Measurements from ENCODE around the gene RASSF8. TPM values are rescaled to one million over a fixed set of nuclear protein-coding genes. Genes with fewer than 3 reads are reported as not detected.
"Not testable (repeated sequence)": the region's sequence is repeated elsewhere in the genome, so short reads cannot be mapped to it uniquely, and the experiment has no call there.

RASSF8 gene
- total RNA-seq, 1 donor from 2014 or later, result 0.37 TPM

DNA sequence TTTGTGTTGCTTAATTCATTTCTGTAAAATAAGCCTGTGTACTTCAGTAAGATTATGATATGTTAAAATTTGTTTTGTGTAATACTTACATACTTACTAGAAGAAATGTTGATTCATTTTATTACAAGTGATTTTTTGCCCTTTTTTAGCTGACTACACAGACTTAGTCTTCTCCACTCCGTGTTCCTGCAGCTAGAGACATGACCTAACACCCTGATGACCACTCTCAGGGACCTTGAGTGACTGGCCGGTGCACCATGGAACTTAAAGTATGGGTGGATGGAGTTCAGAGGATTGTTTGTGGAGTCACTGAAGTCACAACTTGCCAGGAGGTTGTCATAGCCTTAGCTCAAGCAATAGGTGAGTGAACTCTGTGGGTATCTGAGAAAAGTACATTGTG is 96.6 kb downstream of the RASSF8 start:
- Mint-ChIP-seq H3K27me3 (peaks cover 13% of the 10 kb centered on the region), H3K36me3 (ENCODE audit: low read depth) (no peaks in the 10 kb centered on the region), H3K9me3 (no peaks in the 10 kb centered on the region), H3K4me3 (no peak overlapping the region), H3K27ac (no peak overlapping the region), H3K4me1 (peaks cover 2% of the 10 kb centered on the region)
- DNase-seq, result no peak
- intact Hi-C loops (cut with micrococcal nuclease), result no loop called here

DNA sequence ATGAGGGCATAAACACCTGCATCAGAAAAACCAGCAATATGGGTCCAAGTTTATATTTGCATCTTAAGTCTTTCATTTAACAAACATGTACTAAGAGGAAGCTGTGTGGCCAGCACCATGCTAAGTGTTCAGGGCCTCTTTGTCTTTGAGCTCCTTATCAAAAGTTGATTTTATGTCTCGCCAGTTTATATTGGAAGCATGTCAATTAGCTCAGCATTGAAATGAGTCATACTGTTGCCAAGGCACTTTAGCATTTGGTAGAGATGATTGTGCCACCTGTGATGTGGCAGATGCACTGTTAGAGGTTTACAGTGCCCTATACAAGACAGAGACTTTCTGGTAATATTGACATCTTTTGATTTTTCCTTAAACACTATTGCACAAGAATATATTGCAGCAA is 97.9 kb downstream of the RASSF8 start:
- intact Hi-C loops (cut with micrococcal nuclease), result no loop called here
- DNase-seq, result no peak
- no peaks in the 10 kb centered on the region for H3K36me3 Mint-ChIP-seq (ENCODE audit: low read depth)
- H3K27ac Mint-ChIP-seq, result no peak overlapping the region
- H3K27me3 Mint-ChIP-seq, result peaks cover 16% of the 10 kb centered on the region
- no peak overlapping the region for H3K4me3 Mint-ChIP-seq
- peaks cover 2% of the 10 kb centered on the region for H3K4me1 Mint-ChIP-seq
- no peaks in the 10 kb centered on the region for H3K9me3 Mint-ChIP-seq

DNA sequence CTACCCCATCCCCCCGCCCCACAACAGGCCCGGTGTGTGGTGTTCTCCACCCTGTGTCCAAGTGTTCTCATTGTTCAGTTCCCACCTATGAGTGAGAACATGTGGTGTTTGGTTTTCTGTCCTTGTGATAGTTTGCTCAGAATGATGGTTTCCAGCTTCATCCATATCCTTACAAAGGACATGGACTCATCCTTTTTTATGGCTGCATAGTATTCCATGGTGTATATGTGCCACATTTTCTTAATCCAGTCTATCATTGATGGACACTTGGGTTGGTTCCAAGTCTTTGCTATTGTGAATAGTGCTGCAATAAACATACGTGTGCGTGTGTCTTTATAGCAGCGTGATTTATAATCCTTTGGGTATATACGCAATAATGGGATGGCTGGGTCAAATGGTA is 98.8 kb downstream of the RASSF8 start:
- H3K36me3 Mint-ChIP-seq (ENCODE audit: low read depth); intact Hi-C loops (cut with micrococcal nuclease); H3K27ac Mint-ChIP-seq; H3K4me3 Mint-ChIP-seq; H3K4me1 Mint-ChIP-seq; DNase-seq; H3K9me3 Mint-ChIP-seq: not testable (repeated sequence)
- peaks cover 19% of the 10 kb centered on the region for H3K27me3 Mint-ChIP-seq

DNA sequence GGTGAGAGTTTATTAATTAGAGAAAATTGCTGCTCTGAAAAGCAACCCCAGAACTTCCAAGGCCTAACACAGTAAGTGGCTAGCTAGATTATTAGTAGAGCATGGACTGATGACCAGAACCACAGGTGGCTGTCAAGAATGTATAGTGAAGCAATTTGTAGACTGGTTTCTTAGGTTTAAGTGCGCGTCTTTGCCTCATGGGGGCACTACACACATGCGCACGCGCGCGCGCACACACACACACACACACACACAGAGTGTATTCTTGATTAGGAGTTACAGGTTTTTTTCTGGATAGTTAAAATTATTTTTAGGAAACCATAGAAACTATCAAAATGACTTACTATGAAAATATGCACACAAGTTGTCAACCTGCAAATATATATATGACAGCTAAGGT is 99.8 kb downstream of the RASSF8 start:
- Mint-ChIP-seq H3K4me1 (peaks cover 2% of the 10 kb centered on the region), H3K4me3 (no peak overlapping the region), H3K36me3 (ENCODE audit: low read depth) (no peaks in the 10 kb centered on the region), H3K27ac (no peak overlapping the region), H3K27me3 (peaks cover 16% of the 10 kb centered on the region), H3K9me3 (no peaks in the 10 kb centered on the region)
- intact Hi-C loops (cut with micrococcal nuclease), result no loop called here
- no peak for DNase-seq

DNA sequence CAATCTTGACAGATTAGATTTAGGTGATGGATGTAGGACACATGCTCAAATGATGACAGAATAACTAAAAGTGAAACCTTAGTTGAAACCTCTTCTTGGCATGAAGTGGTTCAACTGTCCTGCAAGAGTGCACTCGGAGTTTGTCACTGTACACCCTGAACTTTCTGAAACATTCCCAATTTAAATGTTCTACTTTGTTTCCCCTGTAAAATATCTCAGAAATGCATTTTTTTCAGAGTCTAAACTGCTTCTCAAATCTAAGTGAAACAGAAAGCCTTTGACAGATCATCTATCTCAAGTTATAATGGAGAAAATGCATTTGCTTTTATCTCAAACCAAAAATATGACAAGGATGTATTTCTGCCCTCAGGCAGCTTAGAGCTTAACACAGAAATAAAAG is 100.3 kb downstream of the RASSF8 start:
- DNase-seq, result no peak
- H3K36me3 Mint-ChIP-seq (ENCODE audit: low read depth), result no peaks in the 10 kb centered on the region
- H3K4me1 Mint-ChIP-seq, result peaks cover 2% of the 10 kb centered on the region
- no peak overlapping the region for H3K4me3 Mint-ChIP-seq
- no peak overlapping the region for H3K27ac Mint-ChIP-seq
- intact Hi-C loops (cut with micrococcal nuclease), result no loop called here
- no peaks in the 10 kb centered on the region for H3K9me3 Mint-ChIP-seq
- H3K27me3 Mint-ChIP-seq, result peaks cover 18% of the 10 kb centered on the region

DNA sequence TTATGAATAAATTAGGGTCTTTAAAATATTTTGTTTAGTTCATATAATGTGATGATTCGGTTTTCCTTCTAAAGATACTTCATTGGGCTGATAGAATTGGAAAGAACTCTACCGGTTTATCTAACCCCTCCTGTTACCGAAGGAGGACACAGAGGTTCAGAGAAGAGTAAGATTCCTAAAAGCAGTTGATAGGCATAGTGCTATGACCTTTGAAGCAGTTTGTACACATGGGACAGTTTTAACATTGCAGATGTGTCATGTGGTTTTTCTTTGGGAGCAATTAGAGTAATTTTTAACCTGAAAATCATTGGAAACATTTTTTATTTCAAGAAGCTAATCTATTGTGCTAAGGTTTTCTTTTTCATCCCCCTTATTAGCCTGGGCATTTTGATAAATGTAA is 103.5 kb downstream of the RASSF8 start:
- no peaks in the 10 kb centered on the region for H3K9me3 Mint-ChIP-seq
- no peaks in the 10 kb centered on the region for H3K36me3 Mint-ChIP-seq (ENCODE audit: low read depth)
- no peak overlapping the region for H3K27ac Mint-ChIP-seq
- no peak for DNase-seq
- peaks cover 19% of the 10 kb centered on the region for H3K27me3 Mint-ChIP-seq
- intact Hi-C loops (cut with micrococcal nuclease), result no loop called here
- H3K4me3 Mint-ChIP-seq, result no peak overlapping the region
- peaks cover 2% of the 10 kb centered on the region for H3K4me1 Mint-ChIP-seq

DNA sequence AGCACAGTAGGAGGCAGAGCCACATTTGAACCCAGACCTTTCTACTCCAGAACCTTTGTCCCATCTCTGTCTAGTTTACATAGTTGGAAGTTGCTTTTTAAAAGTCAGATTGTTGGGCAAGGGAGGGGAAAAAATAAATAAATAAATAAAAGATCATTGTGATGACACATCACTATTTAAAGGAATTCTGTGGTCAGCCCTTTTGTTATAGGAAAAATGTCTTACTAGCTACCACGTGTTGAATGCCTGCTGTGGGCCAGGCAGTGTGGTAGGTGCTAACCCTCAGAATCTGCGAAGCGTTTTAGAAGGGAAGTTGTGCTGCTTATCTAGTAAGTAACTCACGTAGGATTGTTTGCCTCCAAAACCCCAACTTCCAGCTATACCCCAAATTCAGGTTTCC is 104.1 kb downstream of the RASSF8 start:
- Mint-ChIP-seq H3K9me3 (no peaks in the 10 kb centered on the region), H3K27ac (no peak overlapping the region), H3K4me1 (peaks cover 2% of the 10 kb centered on the region), H3K27me3 (peaks cover 19% of the 10 kb centered on the region), H3K36me3 (ENCODE audit: low read depth) (no peaks in the 10 kb centered on the region), H3K4me3 (no peak overlapping the region)
- intact Hi-C loops (cut with micrococcal nuclease), result no loop called here
- no peak for DNase-seq

DNA sequence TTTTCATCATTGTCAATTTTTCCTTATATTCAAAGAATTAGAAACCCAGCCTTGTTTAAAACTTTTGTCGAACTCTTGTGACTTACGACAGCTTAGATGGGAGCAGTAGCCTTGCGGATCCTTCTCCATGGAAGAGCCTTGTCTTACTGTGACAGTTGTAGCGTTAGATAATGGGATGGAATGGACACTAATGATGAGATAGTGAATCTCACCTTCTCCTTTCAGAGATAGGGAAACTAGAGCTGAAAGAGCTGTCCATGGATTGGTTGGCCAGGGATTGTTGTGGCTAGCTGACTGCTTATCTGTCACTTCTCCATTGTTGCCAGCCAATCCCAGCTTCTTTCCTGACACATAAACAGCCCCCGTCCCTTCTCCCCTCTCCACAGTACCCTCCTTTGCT is 107.0 kb downstream of the RASSF8 start:
- H3K4me1 Mint-ChIP-seq, result no peaks in the 10 kb centered on the region
- no peaks in the 10 kb centered on the region for H3K9me3 Mint-ChIP-seq
- H3K27ac Mint-ChIP-seq, result no peak overlapping the region
- peaks cover 24% of the 10 kb centered on the region for H3K27me3 Mint-ChIP-seq
- DNase-seq, result no peak
- intact Hi-C loops (cut with micrococcal nuclease), result no loop called here
- H3K36me3 Mint-ChIP-seq (ENCODE audit: low read depth), result no peaks in the 10 kb centered on the region
- no peak overlapping the region for H3K4me3 Mint-ChIP-seq

DNA sequence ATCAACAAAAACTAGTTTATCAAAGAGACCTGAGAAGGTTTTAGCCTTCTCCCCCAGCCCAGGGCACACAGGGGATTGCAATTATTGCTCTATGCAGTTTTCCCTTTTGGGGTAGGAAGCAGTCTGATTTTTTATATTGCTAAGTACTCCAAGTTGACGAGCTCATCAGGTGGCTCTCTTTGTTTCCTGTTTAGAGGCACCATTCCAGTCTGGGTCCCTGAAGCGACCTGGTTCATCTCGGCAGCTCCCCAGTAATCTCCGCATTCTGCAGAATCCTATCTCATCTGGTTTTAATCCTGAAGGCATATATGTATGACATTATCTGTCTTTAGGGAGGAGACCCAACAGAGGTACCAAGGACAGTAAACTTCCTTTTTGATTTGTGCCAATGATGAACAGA is 110.0 kb downstream of the RASSF8 start:
- Mint-ChIP-seq H3K36me3 (ENCODE audit: low read depth) (no peaks in the 10 kb centered on the region), H3K4me1 (no peaks in the 10 kb centered on the region), H3K4me3 (no peak overlapping the region), H3K27ac (no peak overlapping the region), H3K9me3 (no peaks in the 10 kb centered on the region), H3K27me3 (peaks cover 16% of the 10 kb centered on the region)
- intact Hi-C loops (cut with micrococcal nuclease), result no loop called here
- DNase-seq, result no peak

DNA sequence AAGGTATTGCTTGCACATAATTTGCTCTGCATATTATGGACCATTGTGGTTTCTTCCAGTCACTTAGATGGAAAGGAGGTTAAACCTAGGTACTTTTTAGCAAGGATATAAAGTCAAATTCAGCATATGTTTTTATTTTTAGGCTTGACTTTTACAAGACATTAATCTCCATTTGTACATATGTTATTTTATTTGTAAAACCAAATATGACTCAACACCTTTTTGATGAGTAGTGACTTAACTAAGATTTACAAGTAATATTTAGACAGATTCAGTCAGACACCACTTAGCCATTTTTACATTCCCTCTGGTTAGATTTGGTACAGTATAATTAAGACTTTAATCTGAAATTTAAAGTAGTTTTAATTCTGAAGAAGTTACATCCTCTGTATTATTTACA is 111.3 kb downstream of the RASSF8 start:
- no peak overlapping the region for H3K4me3 Mint-ChIP-seq
- H3K36me3 Mint-ChIP-seq (ENCODE audit: low read depth), result no peaks in the 10 kb centered on the region
- intact Hi-C loops (cut with micrococcal nuclease), result no loop called here
- no peak for DNase-seq
- no peak overlapping the region for H3K27ac Mint-ChIP-seq
- H3K9me3 Mint-ChIP-seq, result no peaks in the 10 kb centered on the region
- H3K27me3 Mint-ChIP-seq, result peaks cover 12% of the 10 kb centered on the region
- H3K4me1 Mint-ChIP-seq, result no peaks in the 10 kb centered on the region

DNA sequence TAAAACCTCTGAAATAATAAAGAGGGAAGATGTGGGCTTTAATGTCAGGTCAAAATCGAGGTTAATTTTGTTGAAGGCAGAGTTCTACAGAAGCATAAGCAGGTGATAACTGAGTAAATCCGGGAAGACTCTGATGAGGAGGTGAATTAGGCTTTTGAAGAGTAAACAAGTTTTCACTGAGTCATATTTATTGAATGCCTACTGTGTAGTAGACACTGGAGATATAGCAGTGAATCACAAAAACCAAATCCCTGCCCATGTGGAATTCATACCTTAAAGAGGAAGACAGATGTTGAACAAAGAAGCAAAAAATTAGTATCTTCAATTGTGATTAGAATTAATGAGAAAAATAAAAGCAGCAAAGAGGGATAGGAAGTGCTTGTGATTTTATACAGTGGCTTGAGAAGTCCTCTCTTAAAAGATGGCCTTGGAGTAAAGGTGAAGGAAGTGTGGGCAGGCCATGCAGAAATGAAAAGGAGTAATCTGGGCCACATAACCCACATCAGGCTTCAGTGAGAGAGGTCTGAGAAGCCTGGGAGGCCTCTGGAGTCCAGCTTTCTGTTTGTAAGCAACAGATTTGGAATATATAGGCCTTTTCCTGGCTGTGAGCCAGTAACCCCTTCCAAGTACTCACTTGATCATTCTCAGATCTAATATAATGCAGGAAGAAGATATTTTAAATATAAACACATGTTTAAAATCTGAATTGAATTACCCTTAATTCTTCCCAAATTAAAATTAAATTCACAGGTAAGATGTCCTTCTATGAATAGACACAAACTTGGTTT is 119.6 kb downstream of the RASSF8 start:
- peaks cover 13% of the 10 kb centered on the region for H3K9me3 Mint-ChIP-seq
- intact Hi-C loops (cut with micrococcal nuclease), result no loop called here
- no peak for DNase-seq
- no peak overlapping the region for H3K27ac Mint-ChIP-seq
- H3K4me3 Mint-ChIP-seq, result no peak overlapping the region
- H3K36me3 Mint-ChIP-seq (ENCODE audit: low read depth), result no peaks in the 10 kb centered on the region
- no peaks in the 10 kb centered on the region for H3K4me1 Mint-ChIP-seq
- peaks cover 5% of the 10 kb centered on the region for H3K27me3 Mint-ChIP-seq

DNA sequence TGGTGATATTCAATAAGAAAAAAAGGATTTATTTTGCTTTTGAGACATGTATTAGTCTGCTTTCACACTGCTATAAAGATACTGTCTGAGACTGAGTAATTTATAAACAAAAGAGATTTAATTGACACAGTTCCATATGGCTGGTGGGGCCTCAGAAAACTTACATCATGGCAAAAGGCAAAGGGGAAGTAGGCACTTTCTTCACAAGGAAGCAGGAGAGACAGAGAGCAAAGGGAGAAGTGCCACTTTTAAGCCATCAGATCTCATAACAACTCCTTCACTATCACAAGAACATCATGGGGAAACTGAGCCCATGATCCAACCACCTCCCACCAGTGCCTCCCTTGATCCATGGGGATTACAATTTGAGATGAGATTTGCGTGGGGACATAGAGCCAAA is 122.4 kb downstream of the RASSF8 start:
- DNase-seq, result no peak
- H3K4me3 Mint-ChIP-seq, result no peak overlapping the region
- H3K27me3 Mint-ChIP-seq, result peaks cover 5% of the 10 kb centered on the region
- H3K27ac Mint-ChIP-seq, result no peak overlapping the region
- intact Hi-C loops (cut with micrococcal nuclease), result no loop called here
- no peaks in the 10 kb centered on the region for H3K4me1 Mint-ChIP-seq
- peaks cover 18% of the 10 kb centered on the region for H3K9me3 Mint-ChIP-seq
- no peaks in the 10 kb centered on the region for H3K36me3 Mint-ChIP-seq (ENCODE audit: low read depth)

DNA sequence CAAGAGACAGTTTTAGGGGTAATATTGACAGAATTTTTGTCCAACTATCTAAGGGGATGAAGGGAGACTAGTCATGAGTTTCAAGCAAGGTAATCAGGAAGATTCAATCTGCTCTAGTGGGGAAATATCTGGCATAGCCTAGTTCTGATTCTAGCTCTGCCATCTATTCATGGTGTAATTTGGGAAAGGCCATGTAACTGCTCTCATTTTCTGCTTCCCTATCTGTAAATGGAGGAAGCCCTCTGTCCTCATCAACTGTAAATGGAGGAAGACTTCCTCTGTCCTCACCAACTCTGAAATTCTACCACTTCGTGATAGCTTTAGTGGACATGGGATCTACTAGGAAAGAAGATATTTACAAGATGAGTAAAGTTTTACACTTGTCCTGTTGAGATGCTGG is 128.5 kb downstream of the RASSF8 start:
- no peak overlapping the region for H3K4me3 Mint-ChIP-seq
- H3K4me1 Mint-ChIP-seq, result peaks cover 3% of the 10 kb centered on the region
- peaks cover 12% of the 10 kb centered on the region for H3K9me3 Mint-ChIP-seq
- H3K27me3 Mint-ChIP-seq, result no peaks in the 10 kb centered on the region
- no peaks in the 10 kb centered on the region for H3K36me3 Mint-ChIP-seq (ENCODE audit: low read depth)
- no peak for DNase-seq
- intact Hi-C loops (cut with micrococcal nuclease), result no loop called here
- no peak overlapping the region for H3K27ac Mint-ChIP-seq

DNA sequence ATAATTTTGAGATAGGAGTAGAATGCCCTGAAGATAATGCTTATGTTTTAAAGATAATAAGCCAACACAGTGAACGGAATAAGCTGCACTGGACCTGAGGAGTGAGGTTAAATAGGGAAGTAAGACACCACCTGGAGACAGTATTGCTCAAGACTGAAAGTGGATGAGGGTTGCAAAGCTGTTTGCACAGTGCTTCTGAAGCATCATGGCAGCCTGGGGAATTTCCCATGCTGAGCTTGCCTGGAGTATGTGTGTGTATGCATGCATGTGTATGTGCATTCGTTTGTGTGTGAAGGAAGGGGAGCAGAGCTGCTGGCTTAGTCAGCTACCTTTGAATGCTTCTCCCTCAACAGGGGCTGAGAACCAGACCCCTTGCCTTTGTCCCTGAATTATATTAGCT is 130.5 kb downstream of the RASSF8 start:
- H3K4me1 Mint-ChIP-seq, result peaks cover 3% of the 10 kb centered on the region
- intact Hi-C loops (cut with micrococcal nuclease), result no loop called here
- no peaks in the 10 kb centered on the region for H3K36me3 Mint-ChIP-seq (ENCODE audit: low read depth)
- H3K9me3 Mint-ChIP-seq, result peaks cover 5% of the 10 kb centered on the region
- H3K27me3 Mint-ChIP-seq, result no peaks in the 10 kb centered on the region
- DNase-seq, result no peak
- no peak overlapping the region for H3K4me3 Mint-ChIP-seq
- H3K27ac Mint-ChIP-seq, result no peak overlapping the region

DNA sequence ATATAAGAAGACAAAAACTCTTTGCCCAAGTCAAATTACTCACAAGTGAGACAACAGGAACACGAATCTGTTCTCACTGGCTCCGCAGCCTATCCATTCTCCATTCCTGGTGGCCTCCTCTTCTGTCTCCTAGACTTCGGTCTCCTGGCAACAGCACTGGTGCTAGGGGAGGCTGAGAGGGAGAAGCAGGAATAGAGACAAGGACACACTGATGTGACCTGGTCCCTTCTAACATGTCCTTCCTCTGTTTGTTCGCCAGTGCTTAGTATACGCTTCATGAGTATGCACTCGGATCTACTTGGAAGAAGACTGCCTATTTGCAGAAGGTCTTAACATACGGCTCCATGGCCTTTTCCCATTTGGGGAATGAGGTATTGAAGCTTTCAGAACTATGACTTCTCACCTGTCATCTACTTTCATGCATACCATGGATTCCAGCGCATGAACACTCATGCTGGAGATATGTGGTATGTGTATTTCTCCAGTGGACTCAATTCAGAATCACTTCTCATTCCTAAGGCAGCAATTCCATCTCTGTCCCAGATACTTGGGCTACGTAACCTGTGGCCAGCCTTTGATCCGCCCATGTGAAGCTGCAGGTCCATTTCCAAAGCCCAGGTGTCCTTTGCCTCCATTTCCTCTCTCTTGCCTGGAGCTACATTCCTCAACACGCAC is 132.5 kb downstream of the RASSF8 start:
- no peak overlapping the region for H3K27ac Mint-ChIP-seq
- no peaks in the 10 kb centered on the region for H3K9me3 Mint-ChIP-seq
- H3K27me3 Mint-ChIP-seq, result peaks cover 2% of the 10 kb centered on the region
- H3K4me1 Mint-ChIP-seq, result peaks cover 3% of the 10 kb centered on the region
- H3K4me3 Mint-ChIP-seq, result no peak overlapping the region
- H3K36me3 Mint-ChIP-seq (ENCODE audit: low read depth), result no peaks in the 10 kb centered on the region
- intact Hi-C loops (cut with micrococcal nuclease), result no loop called here
- DNase-seq, result no peak

Measured in activated CD4-positive, alpha-beta T cell treated with anti-CD3 and anti-CD28 coated beads, Interleukin-2, amount 10 ng/mL, durations not matched to agents 24 days and 14 days (primary cell).